Stimulated activated CD4-positive, alpha-beta T cell treated with anti-CD3 and anti-CD28 coated beads, Interleukin-4, amount 100 ng/mL, for 24 hours (primary cell): ENCODE results near the gene C15orf40.
"Not testable (repeated sequence)": the region's sequence is repeated elsewhere in the genome, so short reads cannot be mapped to it uniquely, and the experiment has no call there.

Source experiments
- DNase-seq: peaks from one replicate; pipeline ENCODE4 v3.0.0-alpha.2; 2020

Gene C15orf40

DNA sequence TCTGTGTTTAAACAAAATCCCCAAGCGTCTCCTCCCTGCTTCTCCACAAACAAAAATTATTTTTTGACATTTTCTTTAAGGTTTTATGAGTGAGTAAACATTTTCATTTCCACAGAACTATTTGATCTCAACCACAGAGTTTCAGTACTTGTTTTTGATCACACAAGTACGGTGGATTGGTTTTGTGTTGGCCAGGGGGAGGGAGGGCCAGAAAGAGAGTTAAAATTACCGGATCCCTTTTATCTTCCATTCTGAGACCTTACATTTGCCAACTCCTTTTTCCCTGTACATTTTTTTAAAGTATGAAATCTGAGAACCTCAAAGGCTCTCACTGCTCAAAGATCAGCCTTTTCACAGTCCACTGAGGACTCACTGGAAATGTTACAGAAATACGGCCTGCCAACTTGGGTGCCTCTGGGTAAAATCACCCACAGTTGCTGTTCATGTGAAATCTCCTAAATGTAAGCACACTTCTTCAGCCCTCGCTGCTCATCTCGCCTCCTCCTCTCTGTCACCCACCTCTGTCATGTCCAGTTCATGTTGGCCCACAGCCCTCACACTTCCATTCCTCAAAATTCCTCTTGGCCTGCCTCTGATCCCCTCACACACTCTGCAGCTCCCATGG is 60.6 kb downstream of the C15orf40 start:
- no peak for DNase-seq

DNA sequence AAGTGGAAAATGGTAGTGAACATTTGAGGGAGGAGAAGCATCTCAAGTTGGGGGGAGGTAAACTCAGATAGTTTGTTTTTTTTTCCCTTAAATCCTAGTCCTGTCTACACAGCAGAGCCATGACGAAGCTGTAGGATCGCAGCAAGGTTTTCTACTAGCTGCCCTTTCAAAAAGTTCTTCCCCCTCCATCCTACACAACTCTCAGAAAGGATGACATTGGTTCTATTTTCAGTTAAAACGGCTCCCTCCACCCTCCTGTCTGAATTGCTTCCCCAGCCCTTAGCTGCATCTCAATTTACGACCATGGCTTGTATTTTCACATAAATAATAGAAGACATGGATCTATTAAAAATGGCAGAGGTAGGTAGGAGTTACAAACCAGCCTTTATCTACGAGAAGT is 61.1 kb downstream of the C15orf40 start:
- DNase-seq = no peak

DNA sequence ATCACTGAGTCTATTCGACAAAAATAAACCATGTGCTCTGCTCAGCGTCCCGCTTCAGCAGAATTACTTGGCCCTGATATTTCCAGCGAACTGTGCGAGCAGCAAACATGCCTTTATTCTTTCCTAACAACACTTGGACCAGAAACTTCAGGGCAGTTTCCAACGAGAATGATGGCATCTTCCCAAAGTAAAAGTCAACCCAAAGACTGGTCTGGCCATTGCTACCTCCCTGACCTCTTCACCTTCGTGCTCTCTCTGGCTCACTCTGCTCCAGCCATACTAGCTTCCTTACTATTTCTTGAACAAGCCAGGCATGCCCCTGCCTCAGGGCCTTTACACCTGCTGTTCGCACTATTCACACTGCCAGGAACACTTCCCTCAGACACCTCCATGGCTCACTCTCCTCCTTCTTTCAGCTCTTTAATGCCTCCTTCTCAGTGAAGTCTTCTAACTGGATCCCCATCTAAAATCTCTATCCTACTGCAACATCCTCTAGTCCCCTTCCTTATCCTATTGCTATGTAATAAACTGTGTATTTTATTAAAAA is 65.2 kb downstream of the C15orf40 start:
- no peak for DNase-seq

DNA sequence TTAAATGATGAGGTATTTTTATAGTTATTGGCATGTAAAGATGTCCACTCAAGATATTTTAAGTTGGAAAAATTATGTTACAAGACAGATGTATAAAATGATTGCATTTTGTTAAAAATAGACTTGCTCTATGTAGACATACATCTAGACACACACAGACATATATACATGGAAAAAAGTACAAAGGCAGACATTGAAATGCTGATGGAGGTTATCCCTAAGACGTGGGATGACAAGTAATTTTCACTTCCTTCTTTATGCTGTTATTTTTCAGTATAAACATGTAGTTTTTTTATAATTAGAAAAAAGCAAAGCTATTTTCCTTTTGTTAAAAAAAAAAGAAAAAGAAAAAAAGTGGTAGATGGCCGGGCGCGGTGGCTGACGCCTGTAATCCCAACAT is 66.1 kb downstream of the C15orf40 start:
- no peak for DNase-seq

DNA sequence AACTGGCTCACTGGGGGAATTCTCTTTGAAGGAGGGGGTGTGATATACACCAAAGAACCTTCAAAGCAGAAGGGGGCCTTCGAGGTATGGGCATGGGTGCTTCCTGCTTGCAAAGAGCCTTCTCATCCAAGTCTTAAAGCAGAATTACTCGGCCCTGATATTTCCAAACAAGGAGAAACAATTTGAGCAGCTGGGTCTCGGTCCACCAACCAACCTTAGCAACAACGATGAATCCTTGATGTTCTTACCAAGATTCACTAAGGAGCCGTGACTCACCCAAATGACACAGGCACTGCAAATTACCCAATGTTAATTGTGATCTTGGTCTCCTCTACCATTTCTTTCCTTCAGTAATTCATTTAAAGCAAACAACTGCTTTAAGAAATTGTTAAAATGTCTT is 66.6 kb downstream of the C15orf40 start:
- DNase-seq = no peak

DNA sequence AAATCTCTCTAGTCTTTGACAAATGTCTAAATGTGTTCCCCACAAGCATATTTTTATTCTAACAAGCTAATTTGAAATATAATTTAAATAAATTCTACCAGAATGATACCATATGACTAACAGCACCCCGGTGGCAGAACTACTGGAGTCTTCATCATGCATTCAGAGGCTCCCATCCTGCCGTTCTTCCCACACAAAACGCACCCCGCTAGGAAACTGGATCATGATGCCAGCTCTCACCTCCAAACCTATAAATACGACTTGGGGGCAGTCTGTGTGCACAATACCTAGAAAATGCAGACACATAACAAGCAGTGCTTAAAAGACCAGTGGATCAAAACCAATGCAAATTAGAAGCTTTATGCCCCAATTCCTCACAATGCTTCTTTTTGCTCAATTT is 67.4 kb downstream of the C15orf40 start:
- no peak for DNase-seq

DNA sequence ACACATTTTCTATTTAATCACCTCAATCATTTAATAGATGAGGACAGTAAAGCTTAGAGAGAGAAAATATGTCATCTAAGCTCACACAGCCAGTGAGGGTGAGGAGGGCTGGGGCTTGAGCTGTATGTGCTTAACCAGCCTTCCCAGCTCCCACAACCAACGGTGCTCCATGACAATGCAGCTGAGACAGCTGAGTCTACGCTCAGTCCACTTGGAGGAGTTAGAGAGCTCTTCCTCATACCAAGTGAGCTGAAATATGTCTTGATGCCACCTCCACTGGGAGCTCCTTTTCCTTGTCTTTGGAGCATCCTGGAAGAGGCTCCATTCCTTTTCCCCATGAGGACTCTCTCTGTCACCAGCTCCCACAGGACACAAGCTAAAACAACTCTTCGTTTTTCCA is 68.3 kb downstream of the C15orf40 start:
- no peak for DNase-seq

DNA sequence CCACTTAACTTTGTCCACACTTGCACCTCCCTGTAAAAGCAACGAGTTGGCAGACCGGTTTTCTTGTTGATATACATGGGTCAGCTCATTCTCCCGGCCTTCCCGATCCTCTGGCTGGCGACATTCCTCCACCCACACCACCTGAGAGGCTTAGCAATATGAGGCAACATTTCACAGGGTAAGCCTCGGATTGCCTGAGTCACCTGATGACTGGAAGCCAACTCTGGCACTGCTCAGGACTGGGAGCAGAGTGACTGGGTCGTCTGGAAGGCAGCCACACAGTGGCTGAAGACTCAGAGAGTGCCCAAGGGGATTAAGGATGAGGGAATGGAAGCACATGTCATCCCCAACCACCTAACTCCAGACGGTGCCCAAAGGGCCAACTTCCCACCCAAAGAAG is 68.7 kb downstream of the C15orf40 start:
- no peak for DNase-seq

DNA sequence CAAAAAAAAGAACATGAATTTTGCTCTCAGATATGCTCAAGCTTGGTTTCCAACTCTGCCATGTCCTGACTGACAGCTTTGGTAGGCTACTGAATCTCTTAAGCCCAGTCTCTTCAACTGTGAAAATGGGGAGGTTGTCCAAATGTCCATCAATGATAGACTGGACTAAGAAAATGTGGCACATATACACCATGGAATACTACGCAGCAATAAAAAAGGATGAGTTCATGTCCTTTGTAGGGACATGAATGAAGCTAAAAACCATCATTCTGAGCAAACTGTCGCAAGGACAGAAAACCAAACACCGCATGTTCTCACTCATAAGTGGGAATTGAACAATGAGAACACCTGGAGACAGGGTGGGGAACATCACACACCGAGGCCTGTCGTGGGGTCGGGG is 71.8 kb downstream of the C15orf40 start:
- DNase-seq = not testable (repeated sequence)
